ENCODE results near the gene PROK1.

DNA sequence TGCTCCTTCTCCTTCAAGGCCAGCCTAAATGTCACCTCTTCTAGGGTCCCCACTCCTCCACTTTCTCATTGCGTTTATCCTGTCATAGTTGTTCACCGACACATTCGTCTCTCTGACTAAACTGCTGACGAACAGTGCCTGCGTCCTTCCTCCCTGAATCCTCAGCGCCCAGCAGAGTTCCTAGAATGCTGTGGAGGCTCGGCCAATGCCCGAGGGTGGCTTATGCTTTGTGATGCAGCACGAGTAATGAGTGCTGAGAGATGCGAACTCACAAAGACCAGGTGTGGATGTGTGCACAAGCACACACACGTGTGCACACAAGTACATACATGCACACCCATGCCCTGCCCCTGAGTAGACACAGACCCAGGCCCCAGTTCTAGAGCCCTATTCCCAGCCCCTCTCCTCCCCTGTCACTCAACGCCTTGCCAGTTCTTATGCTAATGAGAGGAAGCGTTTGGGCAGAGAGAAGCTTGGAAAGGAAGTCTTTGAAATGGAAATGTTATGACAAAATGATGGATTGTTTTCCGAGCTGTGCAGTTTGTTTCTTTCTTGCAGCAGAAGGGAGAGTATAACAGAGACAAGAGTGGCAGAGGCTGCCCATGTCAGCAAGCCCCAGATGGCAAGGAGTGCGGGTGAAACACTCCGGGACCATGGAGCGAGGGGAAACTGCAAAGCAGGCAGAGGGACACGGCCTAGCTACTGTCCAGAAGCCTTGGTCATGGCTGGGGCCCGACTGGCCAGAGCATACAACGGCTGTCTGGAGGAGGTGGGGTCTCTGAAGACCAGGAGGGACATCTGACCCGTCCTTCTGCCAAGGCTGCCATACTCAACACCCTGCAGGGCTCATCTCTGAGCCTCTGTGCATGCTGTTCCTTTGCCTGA, 43.8 kb downstream of the PROK1 start:
- TF ChIP-seq, protein P1, sequence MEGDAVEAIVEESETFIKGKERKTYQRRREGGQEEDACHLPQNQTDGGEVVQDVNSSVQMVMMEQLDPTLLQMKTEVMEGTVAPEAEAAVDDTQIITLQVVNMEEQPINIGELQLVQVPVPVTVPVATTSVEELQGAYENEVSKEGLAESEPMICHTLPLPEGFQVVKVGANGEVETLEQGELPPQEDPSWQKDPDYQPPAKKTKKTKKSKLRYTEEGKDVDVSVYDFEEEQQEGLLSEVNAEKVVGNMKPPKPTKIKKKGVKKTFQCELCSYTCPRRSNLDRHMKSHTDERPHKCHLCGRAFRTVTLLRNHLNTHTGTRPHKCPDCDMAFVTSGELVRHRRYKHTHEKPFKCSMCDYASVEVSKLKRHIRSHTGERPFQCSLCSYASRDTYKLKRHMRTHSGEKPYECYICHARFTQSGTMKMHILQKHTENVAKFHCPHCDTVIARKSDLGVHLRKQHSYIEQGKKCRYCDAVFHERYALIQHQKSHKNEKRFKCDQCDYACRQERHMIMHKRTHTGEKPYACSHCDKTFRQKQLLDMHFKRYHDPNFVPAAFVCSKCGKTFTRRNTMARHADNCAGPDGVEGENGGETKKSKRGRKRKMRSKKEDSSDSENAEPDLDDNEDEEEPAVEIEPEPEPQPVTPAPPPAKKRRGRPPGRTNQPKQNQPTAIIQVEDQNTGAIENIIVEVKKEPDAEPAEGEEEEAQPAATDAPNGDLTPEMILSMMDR (IDR thresholded peaks at IDR 0.05): no peak
- no peak for TF ChIP-seq POLR2A (IDR thresholded peaks at IDR 0.05)
